Gastroesophageal sphincter (tissue), 3 donors: Measurements from ENCODE around the gene TCTA.

Experiments
- CTCF ChIP-seq, 4 experiments: fragments of 200-600 bp in 2 of 4; fragments of 450-650 bp in 2 of 4; sonication (generic) in 1 of 4; IDR thresholded peaks; one replicate each; pipeline ENCODE4 v1.5.1; 2017 to 2019; ENCODE audit warnings: antibody characterized with exemption in 4 of 4, mild to moderate bottlenecking in 2 of 4, moderate library complexity in 2 of 4
- POLR2AphosphoS5 ChIP-seq: sonication (generic); formaldehyde crosslinking; IDR thresholded peaks from one replicate; pipeline ENCODE4 v1.6.1; 2017; ENCODE audit warnings: antibody characterized with exemption

DNA sequence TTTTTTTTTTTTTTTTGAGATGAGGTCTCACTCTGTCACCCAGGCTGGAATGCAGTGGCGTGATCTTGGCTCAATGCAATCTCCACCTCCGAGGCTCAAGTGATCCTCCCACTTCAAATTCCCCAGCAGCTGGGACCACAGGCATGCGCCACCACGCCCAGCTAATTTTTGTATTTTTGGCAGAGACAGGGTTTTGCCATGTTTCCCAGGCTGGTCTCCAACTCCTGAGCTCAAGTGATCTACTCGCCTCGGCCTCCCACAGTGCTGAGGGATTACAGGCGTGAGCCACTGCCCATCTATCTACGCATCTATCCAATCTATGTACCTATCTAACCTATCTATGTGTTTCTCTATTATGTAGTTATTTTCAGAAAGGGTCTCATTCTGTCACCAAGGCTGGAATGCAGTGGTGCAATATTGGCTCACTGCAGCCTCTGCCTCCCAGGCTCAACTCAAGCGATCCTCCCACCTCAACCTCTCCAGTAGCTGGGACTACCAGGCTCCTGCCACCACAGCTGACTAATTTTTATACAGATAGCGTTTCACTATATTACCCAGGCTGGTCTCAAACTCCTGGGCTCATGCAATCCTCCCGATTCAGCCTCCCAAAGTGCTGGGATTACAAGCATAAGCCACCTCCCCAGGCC lies 33.9 kb upstream of the TCTA start:
- TF ChIP-seq POLR2AphosphoS5 (no peak), CTCF (IDR thresholded peaks at IDR 0.05) (no peak)
